Measurements from ENCODE around the gene CCDC50. TPM values are rescaled to one million over a fixed set of nuclear protein-coding genes. Genes with fewer than 3 reads are reported as not detected.

CCDC50 gene
- total and polyA plus RNA-seq, 2 donors (not counting 3 experiments of a cell fraction or from before 2014, with no cell fraction given) = 44.4 to 137 TPM

GRCh38 chr3:191362524-191363090, 33.4 kb downstream of the CCDC50 start:
- intact Hi-C loops (cut with micrococcal nuclease) (no loop called here), dilution Hi-C loops (cut with MboI; ENCODE audit: extremely low pct_ligation_motif_present, low sequenced_read_pairs) (no loop called here)
- no peaks in the 10 kb centered on the region for H4K20me1 ChIP-seq (replicated peaks; ENCODE audit: control insufficient read depth, extremely low read depth, insufficient read depth, low read length)
- H3K27ac ChIP-seq (ENCODE audit: insufficient read depth, low read depth, low read length) = no peak overlapping the region
- no peak overlapping the region for H2AFZ ChIP-seq (ENCODE audit: low read depth, low read length)
- POLR2A ChIA-PET = no interaction called here
- H3K4me2 ChIP-seq (ENCODE audit: insufficient read depth, low read length) = no peak overlapping the region
- TF ChIP-seq FOS (IDR thresholded peaks at IDR 0.05; ENCODE audit: borderline replicate concordance, insufficient read depth, low read length) = no peak
- TF ChIP-seq, protein P1, sequence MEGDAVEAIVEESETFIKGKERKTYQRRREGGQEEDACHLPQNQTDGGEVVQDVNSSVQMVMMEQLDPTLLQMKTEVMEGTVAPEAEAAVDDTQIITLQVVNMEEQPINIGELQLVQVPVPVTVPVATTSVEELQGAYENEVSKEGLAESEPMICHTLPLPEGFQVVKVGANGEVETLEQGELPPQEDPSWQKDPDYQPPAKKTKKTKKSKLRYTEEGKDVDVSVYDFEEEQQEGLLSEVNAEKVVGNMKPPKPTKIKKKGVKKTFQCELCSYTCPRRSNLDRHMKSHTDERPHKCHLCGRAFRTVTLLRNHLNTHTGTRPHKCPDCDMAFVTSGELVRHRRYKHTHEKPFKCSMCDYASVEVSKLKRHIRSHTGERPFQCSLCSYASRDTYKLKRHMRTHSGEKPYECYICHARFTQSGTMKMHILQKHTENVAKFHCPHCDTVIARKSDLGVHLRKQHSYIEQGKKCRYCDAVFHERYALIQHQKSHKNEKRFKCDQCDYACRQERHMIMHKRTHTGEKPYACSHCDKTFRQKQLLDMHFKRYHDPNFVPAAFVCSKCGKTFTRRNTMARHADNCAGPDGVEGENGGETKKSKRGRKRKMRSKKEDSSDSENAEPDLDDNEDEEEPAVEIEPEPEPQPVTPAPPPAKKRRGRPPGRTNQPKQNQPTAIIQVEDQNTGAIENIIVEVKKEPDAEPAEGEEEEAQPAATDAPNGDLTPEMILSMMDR (IDR thresholded peaks at IDR 0.05; ENCODE audit: extremely low read depth in 1 of 2, insufficient read depth in 1 of 2, low read depth in 1 of 2, low read length in 2 of 2) = no peak
- no peak for TF ChIP-seq GATA2 (IDR thresholded peaks at IDR 0.05; ENCODE audit: insufficient read depth, insufficient read length, low read depth, low read length)
- no peak for TF ChIP-seq EZH2 (IDR thresholded peaks at IDR 0.05; ENCODE audit: borderline replicate concordance, low read depth, low read length, severe bottlenecking)
- no peak for TF ChIP-seq POLR2A (IDR thresholded peaks at IDR 0.05; ENCODE audit: low read depth, low read length)
- TF ChIP-seq POLR2AphosphoS5 (IDR thresholded peaks at IDR 0.05; ENCODE audit: insufficient read depth, low read depth, low read length) = no peak
- TF ChIP-seq MAX (IDR thresholded peaks at IDR 0.05; ENCODE audit: insufficient read depth, insufficient read length) = no peak
- no peak for TF ChIP-seq MYC (IDR thresholded peaks at IDR 0.05; ENCODE audit: low read depth, low read length)
- TF ChIP-seq JUN (IDR thresholded peaks at IDR 0.05; ENCODE audit: borderline replicate concordance, insufficient read depth, insufficient read length, low read depth) = no peak
- H3K9ac ChIP-seq (replicated peaks; ENCODE audit: extremely low read depth, insufficient read depth, low read length) = no peak overlapping the region
- no peaks in the 10 kb centered on the region for H3K9me3 ChIP-seq (replicated peaks; ENCODE audit: control insufficient read depth, insufficient read depth, low read length)
- FAIRE-seq (no peak), DNase-seq (ENCODE audit: low read depth, low spot score) (no peak)
- CTCF ChIA-PET = no interaction called here
- H3K9me1 ChIP-seq (replicated peaks; ENCODE audit: control insufficient read depth, extremely low read depth, insufficient read depth, low read length) = no peaks in the 10 kb centered on the region
- H3K4me3 ChIP-seq (replicated peaks in 1 of 3; ENCODE audit: insufficient read depth in 1 of 3, low read depth in 1 of 3, low read length in 3 of 3) = no peak overlapping the region
- BruUV-seq (replicated peaks) = no TSS peak
- peaks cover 12 to 35% of the 10 kb centered on the region in 2 experiments for H3K36me3 ChIP-seq (ENCODE audit: control insufficient read depth in 2 of 2, extremely low read depth in 1 of 2, insufficient read depth in 2 of 2, low read length in 2 of 2)
- H3K27me3 ChIP-seq (ENCODE audit: control insufficient read depth in 2 of 2, insufficient read depth in 2 of 2, low read length in 2 of 2) = no peaks in the 10 kb centered on the region
- H3K4me1 ChIP-seq (ENCODE audit: control insufficient read depth, extremely low read depth, insufficient read depth, low read length) = peaks cover 49% of the 10 kb centered on the region
- peaks cover 62% of the 10 kb centered on the region for H3K79me2 ChIP-seq (ENCODE audit: control insufficient read depth, insufficient read depth, low read length)

All from endothelial cell of umbilical vein (primary cell).